Peyer's patch (tissue), 4 donors: Measurements from ENCODE around the gene MAP2K5. TPM values are rescaled to one million over a fixed set of nuclear protein-coding genes. Genes with fewer than 3 reads are reported as not detected.
"Not testable (repeated sequence)": the region's sequence is repeated elsewhere in the genome, so short reads cannot be mapped to it uniquely, and the experiment has no call there.

Source experiments
- DNase-seq, 3 donors: peaks; one replicate each; pipeline ENCODE4 v3.0.0-alpha.2; 2017 to 2019
- H3K27ac ChIP-seq, 4 donors: fragments of 200-600 bp; sonication (generic); one replicate each; pipeline ENCODE4 v1.5.1; 2016 to 2019
- H3K27me3 ChIP-seq, 2 donors: fragments of 200-600 bp; sonication (generic); one replicate each; pipeline ENCODE4 v1.5.1; 2019
- H3K36me3 ChIP-seq, 3 donors: fragments of 200-600 bp; sonication (generic); one replicate each; pipeline ENCODE4 v1.5.1; 2016 to 2019
- H3K4me1 ChIP-seq, 4 donors: fragments of 200-600 bp; sonication (generic); one replicate each; pipeline ENCODE4 v1.5.1; 2016 to 2019
- H3K4me3 ChIP-seq, 4 donors: fragments of 200-600 bp; sonication (generic); 1 replicate in 3 of 4; 2 replicates in 1 of 4; pipeline ENCODE4 v1.5.1; 2016 to 2019; ENCODE audit warnings: mild to moderate bottlenecking in 1 of 4
- H3K9me3 ChIP-seq, 4 donors: fragments of 200-600 bp; sonication (generic); one replicate each; pipeline ENCODE4 v1.5.1; 2016 to 2019; ENCODE audit warnings: mild to moderate bottlenecking in 1 of 4
- POLR2A ChIP-seq, 2 donors: fragments of 450-650 bp; IDR thresholded peaks; one replicate each; pipeline ENCODE4 v1.5.1; 2017; ENCODE audit warnings: antibody characterized with exemption in 2 of 2, mild to moderate bottlenecking in 2 of 2, moderate library complexity in 2 of 2
- total RNA-seq, 4 donors: library from RNA; depleted of rRNA; stranded (reverse); fragments of >200 nt; gene quantifications; one replicate each; pipeline ENCODE4 v1.1.0, GENCODE V29; 2016
- TF ChIP-seq, protein P1 (sequence below), 6 experiments: fragments of 450-650 bp in 4 of 6; fragments of 200-600 bp in 2 of 6; sonication (generic) in 1 of 6; IDR thresholded peaks; one replicate each; pipeline ENCODE4 v1.5.1; 2017 to 2019; ENCODE audit warnings: antibody characterized with exemption in 6 of 6, mild to moderate bottlenecking in 3 of 6, moderate library complexity in 1 of 6

Gene MAP2K5
- total RNA-seq, 4 donors from 2014 or later, result 14.0 to 50.3 (median 21.2) TPM

DNA sequence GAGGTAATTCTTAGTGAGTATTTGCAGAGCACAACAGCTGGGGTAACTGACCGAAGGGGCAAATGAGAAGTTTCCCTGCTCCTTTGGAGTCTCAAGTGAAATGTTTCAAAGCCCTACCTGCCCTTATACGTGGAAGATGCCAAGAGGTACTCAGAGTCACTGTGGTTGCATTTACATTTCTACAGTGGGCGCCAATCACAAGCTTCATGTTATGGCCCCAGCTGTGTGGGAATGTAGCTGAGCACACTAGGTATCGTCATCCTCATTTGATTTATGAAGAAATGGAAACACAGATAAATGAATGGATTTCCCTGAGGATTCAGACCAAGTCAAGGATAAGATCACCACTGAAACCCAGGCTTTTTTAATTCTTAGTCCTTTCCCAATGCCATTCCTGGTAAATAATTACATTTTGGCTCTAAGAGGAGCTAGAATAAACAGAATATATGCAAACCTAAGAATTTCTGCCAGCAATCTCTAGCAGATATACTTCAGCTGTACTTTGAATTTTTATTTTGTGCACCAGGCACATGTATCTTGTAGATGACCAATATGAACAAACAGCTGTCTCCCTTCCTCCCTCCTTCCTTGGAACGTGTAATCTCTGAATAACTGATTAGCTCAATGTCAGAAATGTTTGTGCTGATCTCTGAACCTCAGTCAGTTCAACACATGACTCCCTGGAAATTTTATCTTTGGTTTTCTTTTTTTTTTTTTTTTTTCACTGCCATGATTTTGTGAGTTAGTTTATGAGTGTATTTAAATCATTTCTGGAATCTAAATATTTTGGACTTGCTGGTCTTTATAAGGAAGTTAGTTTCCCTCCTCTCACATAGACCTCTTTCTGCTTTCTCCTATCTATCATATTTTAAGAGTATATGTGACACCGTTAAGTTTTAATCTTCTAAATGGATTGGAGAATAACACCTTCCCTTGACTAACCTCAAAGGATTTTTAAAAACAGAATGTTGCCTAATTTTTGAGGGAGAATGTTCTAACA, 69.2 kb downstream of the MAP2K5 start:
- no peak for DNase-seq
- Histone ChIP-seq H3K4me3 (no peak overlapping the region), H3K9me3 (no peaks in the 10 kb centered on the region), H3K36me3 (no peaks in the 10 kb centered on the region), H3K27ac (no peak overlapping the region), H3K27me3 (no peaks in the 10 kb centered on the region), H3K4me1 (peaks cover 0 to 19% (median 0%) of the 10 kb centered on the region in 4 donors)
- TF ChIP-seq, protein P1, sequence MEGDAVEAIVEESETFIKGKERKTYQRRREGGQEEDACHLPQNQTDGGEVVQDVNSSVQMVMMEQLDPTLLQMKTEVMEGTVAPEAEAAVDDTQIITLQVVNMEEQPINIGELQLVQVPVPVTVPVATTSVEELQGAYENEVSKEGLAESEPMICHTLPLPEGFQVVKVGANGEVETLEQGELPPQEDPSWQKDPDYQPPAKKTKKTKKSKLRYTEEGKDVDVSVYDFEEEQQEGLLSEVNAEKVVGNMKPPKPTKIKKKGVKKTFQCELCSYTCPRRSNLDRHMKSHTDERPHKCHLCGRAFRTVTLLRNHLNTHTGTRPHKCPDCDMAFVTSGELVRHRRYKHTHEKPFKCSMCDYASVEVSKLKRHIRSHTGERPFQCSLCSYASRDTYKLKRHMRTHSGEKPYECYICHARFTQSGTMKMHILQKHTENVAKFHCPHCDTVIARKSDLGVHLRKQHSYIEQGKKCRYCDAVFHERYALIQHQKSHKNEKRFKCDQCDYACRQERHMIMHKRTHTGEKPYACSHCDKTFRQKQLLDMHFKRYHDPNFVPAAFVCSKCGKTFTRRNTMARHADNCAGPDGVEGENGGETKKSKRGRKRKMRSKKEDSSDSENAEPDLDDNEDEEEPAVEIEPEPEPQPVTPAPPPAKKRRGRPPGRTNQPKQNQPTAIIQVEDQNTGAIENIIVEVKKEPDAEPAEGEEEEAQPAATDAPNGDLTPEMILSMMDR (IDR thresholded peaks at IDR 0.05), result no peak
- no peak for TF ChIP-seq POLR2A (IDR thresholded peaks at IDR 0.05)

- Histone ChIP-seq H3K36me3 (no peaks in the 10 kb centered on the region), H3K4me1 (peaks cover 0 to 19% (median 0%) of the 10 kb centered on the region in 4 donors), H3K4me3 (no peak overlapping the region), H3K9me3 (no peaks in the 10 kb centered on the region), H3K27ac (no peak overlapping the region), H3K27me3 (no peaks in the 10 kb centered on the region)
- TF ChIP-seq POLR2A (IDR thresholded peaks at IDR 0.05), result no peak
- TF ChIP-seq, protein P1 (IDR thresholded peaks at IDR 0.05), result no peak
- DNase-seq, result no peak
These were observed 70.7 kb downstream of the MAP2K5 start for GRCh38 chr15:67613211-67613610.

GRCh38 chr15:67613708-67614107, 71.2 kb downstream of the MAP2K5 start:
- peaks cover 0 to 14% (median 0%) of the 10 kb centered on the region in 4 donors for H3K4me1 ChIP-seq
- no peaks in the 10 kb centered on the region for H3K27me3 ChIP-seq
- H3K4me3 ChIP-seq, result no peak overlapping the region
- no peak for DNase-seq
- TF ChIP-seq, protein P1 (IDR thresholded peaks at IDR 0.05), result no peak
- no peak for TF ChIP-seq POLR2A (IDR thresholded peaks at IDR 0.05)
- no peak overlapping the region for H3K27ac ChIP-seq
- H3K36me3 ChIP-seq, result no peaks in the 10 kb centered on the region
- no peaks in the 10 kb centered on the region for H3K9me3 ChIP-seq

DNA sequence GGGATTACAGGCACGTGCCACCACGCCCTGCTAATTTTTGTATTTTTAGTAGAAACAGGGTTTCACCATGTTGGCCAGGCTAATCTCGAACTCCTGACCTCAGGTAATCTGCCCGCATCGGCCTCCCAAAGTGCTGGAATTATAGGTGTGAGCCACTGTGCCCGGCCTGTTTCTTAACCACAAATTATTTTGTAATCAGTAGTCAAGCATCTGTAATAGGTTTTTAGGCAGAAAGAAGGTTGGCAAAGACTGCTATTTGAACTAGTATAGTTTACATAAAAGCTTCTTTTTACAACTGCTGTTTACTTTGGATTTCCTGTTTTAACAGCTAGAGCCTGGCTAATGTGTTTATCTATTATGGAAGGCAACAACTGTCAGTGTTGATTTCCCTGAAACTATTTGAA, 72.6 kb downstream of the MAP2K5 start:
- H3K27me3 ChIP-seq, H3K36me3 ChIP-seq, H3K9me3 ChIP-seq, H3K4me3 ChIP-seq, H3K27ac ChIP-seq, DNase-seq: not testable (repeated sequence)
- peaks cover 0 to 12% (median 0%) of the 10 kb centered on the region in 4 donors for H3K4me1 ChIP-seq

GRCh38 chr15:67618297-67618696, 75.8 kb downstream of the MAP2K5 start:
- H3K9me3 ChIP-seq, result no peaks in the 10 kb centered on the region
- no peaks in the 10 kb centered on the region for H3K36me3 ChIP-seq
- no peaks in the 10 kb centered on the region for H3K4me1 ChIP-seq
- H3K27ac ChIP-seq, result no peak overlapping the region
- no peak for TF ChIP-seq POLR2A (IDR thresholded peaks at IDR 0.05)
- TF ChIP-seq, protein P1 (IDR thresholded peaks at IDR 0.05), result no peak
- no peak overlapping the region for H3K4me3 ChIP-seq
- no peak for DNase-seq
- no peaks in the 10 kb centered on the region for H3K27me3 ChIP-seq

DNA sequence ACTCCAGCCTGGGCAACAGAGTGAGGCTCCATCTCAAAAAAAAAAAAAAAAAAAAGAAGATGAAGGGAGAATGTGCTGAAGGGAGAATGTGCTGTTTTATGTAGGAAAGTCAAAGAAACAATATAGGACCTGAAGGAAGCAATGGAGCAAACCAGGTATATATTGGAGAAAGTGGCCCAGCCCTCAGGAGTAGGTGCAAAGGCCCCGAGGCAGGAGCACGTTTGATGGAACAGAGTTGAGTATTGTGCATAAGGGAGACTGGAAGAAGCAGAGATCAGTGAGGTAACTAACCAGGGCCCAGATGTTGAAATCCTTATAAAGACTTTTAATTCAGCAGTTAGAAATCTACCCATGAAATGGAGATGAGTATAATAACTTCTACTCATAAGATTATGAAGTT, 79.6 kb downstream of the MAP2K5 start:
- Histone ChIP-seq H3K27ac (no peak overlapping the region), H3K9me3 (no peaks in the 10 kb centered on the region), H3K4me1 (no peaks in the 10 kb centered on the region), H3K27me3 (no peaks in the 10 kb centered on the region), H3K4me3 (no peak overlapping the region), H3K36me3 (peaks cover 0 to 3% (median 0%) of the 10 kb centered on the region in 3 donors)
- no peak for DNase-seq
- TF ChIP-seq, protein P1 (IDR thresholded peaks at IDR 0.05), result no peak
- TF ChIP-seq POLR2A (IDR thresholded peaks at IDR 0.05), result no peak
